Measurements from ENCODE around the gene DOCK9. TPM values are rescaled to one million over a fixed set of nuclear protein-coding genes. Genes with fewer than 3 reads are reported as not detected.
A peak's percentile ranks its signal among the peaks of the same experiment; 100 is the strongest.

DOCK9 gene
- total and polyA plus RNA-seq, 8 donors, result 98.3 to 158 (median 109) TPM

- no peaks in the 10 kb centered on the region for H3K36me3 ChIP-seq
- H3K27ac ChIP-seq, result no peak overlapping the region
- TF ChIP-seq, protein P1, sequence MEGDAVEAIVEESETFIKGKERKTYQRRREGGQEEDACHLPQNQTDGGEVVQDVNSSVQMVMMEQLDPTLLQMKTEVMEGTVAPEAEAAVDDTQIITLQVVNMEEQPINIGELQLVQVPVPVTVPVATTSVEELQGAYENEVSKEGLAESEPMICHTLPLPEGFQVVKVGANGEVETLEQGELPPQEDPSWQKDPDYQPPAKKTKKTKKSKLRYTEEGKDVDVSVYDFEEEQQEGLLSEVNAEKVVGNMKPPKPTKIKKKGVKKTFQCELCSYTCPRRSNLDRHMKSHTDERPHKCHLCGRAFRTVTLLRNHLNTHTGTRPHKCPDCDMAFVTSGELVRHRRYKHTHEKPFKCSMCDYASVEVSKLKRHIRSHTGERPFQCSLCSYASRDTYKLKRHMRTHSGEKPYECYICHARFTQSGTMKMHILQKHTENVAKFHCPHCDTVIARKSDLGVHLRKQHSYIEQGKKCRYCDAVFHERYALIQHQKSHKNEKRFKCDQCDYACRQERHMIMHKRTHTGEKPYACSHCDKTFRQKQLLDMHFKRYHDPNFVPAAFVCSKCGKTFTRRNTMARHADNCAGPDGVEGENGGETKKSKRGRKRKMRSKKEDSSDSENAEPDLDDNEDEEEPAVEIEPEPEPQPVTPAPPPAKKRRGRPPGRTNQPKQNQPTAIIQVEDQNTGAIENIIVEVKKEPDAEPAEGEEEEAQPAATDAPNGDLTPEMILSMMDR (IDR thresholded peaks at IDR 0.05), result no peak
- peak overlapping the region; percentile 5 to 24 for H3K4me3 ChIP-seq
- H3K27me3 ChIP-seq, result peaks cover 25 to 60% of the 10 kb centered on the region in 2 donors
- H3K4me1 ChIP-seq, result peaks cover 10 to 13% of the 10 kb centered on the region in 2 donors
- ATAC-seq (peak; percentile 50), DNase-seq (no peak)
- H3K9me3 ChIP-seq, result no peaks in the 10 kb centered on the region
- intact Hi-C loops (cut with DNase I), result no loop called here
Observed at GRCh38 chr13:98751861-98752466, 225.9 kb downstream of the DOCK9 start.

GRCh38 chr13:98751367-98751782, 226.5 kb downstream of the DOCK9 start:
- H3K27ac ChIP-seq, result no peak overlapping the region
- DNase-seq, result no peak

GRCh38 chr13:98749501-98749900, 228.4 kb downstream of the DOCK9 start:
- no peak overlapping the region for H3K4me3 ChIP-seq
- no peak for DNase-seq
- peaks cover 10 to 13% of the 10 kb centered on the region in 2 donors for H3K4me1 ChIP-seq
- H3K9me3 ChIP-seq, result no peaks in the 10 kb centered on the region
- H3K27me3 ChIP-seq, result peaks cover 25 to 52% of the 10 kb centered on the region in 2 donors
- H3K27ac ChIP-seq, result no peak overlapping the region
- no peaks in the 10 kb centered on the region for H3K36me3 ChIP-seq
- ATAC-seq, result no peak
- TF ChIP-seq, protein P1 (IDR thresholded peaks at IDR 0.05), result no peak
- intact Hi-C loops (cut with DNase I), result no loop called here

More at GRCh38 chr13:98751367-98751782, 226.5 kb downstream of the DOCK9 start:
- intact Hi-C loops (cut with DNase I), result no loop called here
- H3K27me3 ChIP-seq, result peaks cover 25 to 60% of the 10 kb centered on the region in 2 donors
- no peaks in the 10 kb centered on the region for H3K9me3 ChIP-seq
- peaks cover 10 to 13% of the 10 kb centered on the region in 2 donors for H3K4me1 ChIP-seq
- TF ChIP-seq, protein P1 (IDR thresholded peaks at IDR 0.05), result no peak
- no peak overlapping the region for H3K4me3 ChIP-seq
- no peaks in the 10 kb centered on the region for H3K36me3 ChIP-seq
- peak; percentile 21 for ATAC-seq

GRCh38 chr13:98746968-98747367, 230.9 kb downstream of the DOCK9 start:
- Histone ChIP-seq H3K4me1 (peaks cover 2 to 5% of the 10 kb centered on the region in 2 donors), H3K4me3 (no peak overlapping the region), H3K9me3 (no peaks in the 10 kb centered on the region), H3K27me3 (peaks cover 8 to 26% of the 10 kb centered on the region in 2 donors), H3K27ac (no peak overlapping the region), H3K36me3 (no peaks in the 10 kb centered on the region)
- intact Hi-C loops (cut with DNase I), result no loop called here
- no peak for ATAC-seq
- DNase-seq, result no peak
- TF ChIP-seq, protein P1 (IDR thresholded peaks at IDR 0.05), result no peak

Other genes starting within 250 kb of the DOCK9 start
- gene SLC15A1, start 225.4 kb downstream of the DOCK9 start, total RNA-seq, result not detected
- gene SLC15A1, start 225.4 kb downstream of the DOCK9 start, polyA plus RNA-seq (ENCODE audit: insufficient read length in 6 of 6), result under 1 TPM; 0.61 to 0.94 (median 0.80) TPM
- gene UBAC2, start 222.8 kb upstream of the DOCK9 start, total RNA-seq, result 10 to 100 TPM; 56.1 to 57.4 TPM
- gene UBAC2, start 222.8 kb upstream of the DOCK9 start, polyA plus RNA-seq (ENCODE audit: insufficient read length in 6 of 6), result 10 to 100 TPM; 63.8 to 71.6 (median 67.7) TPM